Measurements from ENCODE around the gene TCF4.
A peak's percentile ranks its signal among the peaks of the same experiment; 100 is the strongest.

TCF4 gene

GRCh38 chr18:55432307-55433040, 155.5 kb downstream of the TCF4 start:
- no peak for DNase-seq
- intact Hi-C loops (cut with DNase I) = no loop called here

GRCh38 chr18:55430026-55430425, 158.0 kb downstream of the TCF4 start:
- intact Hi-C loops (cut with DNase I) = no loop called here

GRCh38 chr18:55427951-55428350, 160.0 kb downstream of the TCF4 start:
- intact Hi-C loops (cut with DNase I) = no loop called here
- DNase-seq = no peak

More at GRCh38 chr18:55430026-55430425, 158.0 kb downstream of the TCF4 start:
- DNase-seq = no peak

- intact Hi-C loops (cut with DNase I) = no loop called here
- no peak for DNase-seq
Measured at GRCh38 chr18:55425698-55426097, 162.3 kb downstream of the TCF4 start.

- peak in 19 of 42 donors; percentile 23 to 75 (median 51) for DNase-seq
- intact Hi-C loops (cut with DNase I) = loop anchor here (5.0 kb wide), 2 partner anchors 100 to 165 kb away; partner anchors contain the start of gene TCF4
Measured at GRCh38 chr18:55422456-55423180, 165.4 kb downstream of the TCF4 start.

- intact Hi-C loops (cut with DNase I) = loop anchor here (5.0 kb wide), 2 partner anchors 100 to 165 kb away; partner anchors contain the start of gene TCF4
- peak in 27 of 42 donors; percentile 25 to 77 (median 45) for DNase-seq
Measured at GRCh38 chr18:55421615-55422419, 166.2 kb downstream of the TCF4 start.

GRCh38 chr18:55421308-55421614, 166.7 kb downstream of the TCF4 start:
- no peak for DNase-seq
- intact Hi-C loops (cut with DNase I) = loop anchor here (5.0 kb wide), 2 partner anchors 99 to 166 kb away; partner anchors contain the start of gene TCF4

GRCh38 chr18:55420665-55421307, 167.2 kb downstream of the TCF4 start:
- intact Hi-C loops (cut with DNase I) = loop anchor here (5.0 kb wide), 2 partner anchors 98 to 167 kb away; partner anchors contain the start of gene TCF4
- no peak for DNase-seq

GRCh38 chr18:55419947-55420664, 167.9 kb downstream of the TCF4 start:
- intact Hi-C loops (cut with DNase I) = loop anchor here (5.0 kb wide), 3 partner anchors 98 to 362 kb away; partner anchors contain the start of gene TCF4
- peak in 2 of 42 donors; percentile 49 to 60 for DNase-seq

- intact Hi-C loops (cut with DNase I) = loop anchor here (5.0 kb wide), 1 partner anchor 363 kb away; no protein-coding TSS in a partner anchor
Measured at GRCh38 chr18:55419132-55419946, 168.7 kb downstream of the TCF4 start.

GRCh38 chr18:55418439-55418838, 169.6 kb downstream of the TCF4 start:
- no peak for DNase-seq
- intact Hi-C loops (cut with DNase I) = loop anchor here (5.0 kb wide), 1 partner anchor 364 kb away; no protein-coding TSS in a partner anchor

More at GRCh38 chr18:55419132-55419946, 168.7 kb downstream of the TCF4 start:
- peak in 1 of 42 donors; percentile 32 for DNase-seq

- peak in 1 of 42 donors; percentile 28 for DNase-seq
- intact Hi-C loops (cut with DNase I) = loop anchor here (5.0 kb wide), 1 partner anchor 366 kb away; no protein-coding TSS in a partner anchor
Measured at GRCh38 chr18:55416791-55417190, 171.2 kb downstream of the TCF4 start.

GRCh38 chr18:55415258-55415871, 172.6 kb downstream of the TCF4 start:
- intact Hi-C loops (cut with DNase I) = loop anchor here (5.0 kb wide), 1 partner anchor 367 kb away; no protein-coding TSS in a partner anchor
- DNase-seq = peak; percentile 73 to 97 (median 90)

- intact Hi-C loops (cut with DNase I) = no loop called here
- DNase-seq = no peak
Measured at GRCh38 chr18:55414475-55414874, 173.5 kb downstream of the TCF4 start.

GRCh38 chr18:55413474-55413873, 174.5 kb downstream of the TCF4 start:
- intact Hi-C loops (cut with DNase I) = no loop called here
- DNase-seq = no peak

- intact Hi-C loops (cut with DNase I) = loop anchor here (2.0 to 5.0 kb wide), 2 partner anchors 63 to 179 kb away; partner anchors contain the start of gene TCF4
Measured at GRCh38 chr18:55407774-55408535, 180.0 kb downstream of the TCF4 start.

More at GRCh38 chr18:55407774-55408535, 180.0 kb downstream of the TCF4 start:
- peak in 7 of 42 donors; percentile 30 to 78 (median 60) for DNase-seq

Measured in head of caudate nucleus (tissue), 42 donors.